ENCODE data around the gene CCR4.

CCR4 gene

DNA sequence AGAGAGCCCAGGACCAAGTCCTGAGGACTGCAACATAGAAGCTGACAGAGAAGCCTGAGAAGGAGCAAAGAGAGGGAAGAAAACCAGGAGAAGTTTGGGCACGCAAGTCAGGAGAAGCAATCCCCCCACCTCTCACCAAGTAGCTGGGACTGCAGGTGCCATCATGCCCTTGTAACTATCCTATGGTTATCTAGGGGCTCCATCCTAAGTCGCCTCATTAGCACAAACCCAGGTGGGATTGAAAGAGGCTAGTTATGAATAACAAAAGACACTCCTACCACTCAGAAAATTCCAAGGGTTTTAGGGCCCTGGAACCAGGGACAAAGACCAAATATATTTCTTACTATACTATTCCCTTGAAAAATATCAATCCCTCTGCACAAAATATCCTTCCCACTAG lies 53.5 kb downstream of the CCR4 start:
- DNase-seq (ENCODE audit: low read depth) = no peak
- TF ChIP-seq, protein P1, sequence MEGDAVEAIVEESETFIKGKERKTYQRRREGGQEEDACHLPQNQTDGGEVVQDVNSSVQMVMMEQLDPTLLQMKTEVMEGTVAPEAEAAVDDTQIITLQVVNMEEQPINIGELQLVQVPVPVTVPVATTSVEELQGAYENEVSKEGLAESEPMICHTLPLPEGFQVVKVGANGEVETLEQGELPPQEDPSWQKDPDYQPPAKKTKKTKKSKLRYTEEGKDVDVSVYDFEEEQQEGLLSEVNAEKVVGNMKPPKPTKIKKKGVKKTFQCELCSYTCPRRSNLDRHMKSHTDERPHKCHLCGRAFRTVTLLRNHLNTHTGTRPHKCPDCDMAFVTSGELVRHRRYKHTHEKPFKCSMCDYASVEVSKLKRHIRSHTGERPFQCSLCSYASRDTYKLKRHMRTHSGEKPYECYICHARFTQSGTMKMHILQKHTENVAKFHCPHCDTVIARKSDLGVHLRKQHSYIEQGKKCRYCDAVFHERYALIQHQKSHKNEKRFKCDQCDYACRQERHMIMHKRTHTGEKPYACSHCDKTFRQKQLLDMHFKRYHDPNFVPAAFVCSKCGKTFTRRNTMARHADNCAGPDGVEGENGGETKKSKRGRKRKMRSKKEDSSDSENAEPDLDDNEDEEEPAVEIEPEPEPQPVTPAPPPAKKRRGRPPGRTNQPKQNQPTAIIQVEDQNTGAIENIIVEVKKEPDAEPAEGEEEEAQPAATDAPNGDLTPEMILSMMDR (conservative IDR thresholded peaks at IDR 0.05; ENCODE audit: control insufficient read depth, insufficient read depth, low read depth, low read length) = no peak
- H3K4me3 ChIP-seq (ENCODE audit: control insufficient read depth, low read depth, low read length) = no peak overlapping the region

Data from fibroblast of mammary gland (primary cell).